ENCODE data around the gene ZNF425. TPM values are rescaled to one million over a fixed set of nuclear protein-coding genes. Genes with fewer than 3 reads are reported as not detected.

Gene ZNF425
- total and polyA plus RNA-seq, 9 of the 15 experiments (the other 6 are each of a cell fraction or from before 2014, with no cell fraction given), result 0.03 to 0.89 (median 0.54) TPM

DNA sequence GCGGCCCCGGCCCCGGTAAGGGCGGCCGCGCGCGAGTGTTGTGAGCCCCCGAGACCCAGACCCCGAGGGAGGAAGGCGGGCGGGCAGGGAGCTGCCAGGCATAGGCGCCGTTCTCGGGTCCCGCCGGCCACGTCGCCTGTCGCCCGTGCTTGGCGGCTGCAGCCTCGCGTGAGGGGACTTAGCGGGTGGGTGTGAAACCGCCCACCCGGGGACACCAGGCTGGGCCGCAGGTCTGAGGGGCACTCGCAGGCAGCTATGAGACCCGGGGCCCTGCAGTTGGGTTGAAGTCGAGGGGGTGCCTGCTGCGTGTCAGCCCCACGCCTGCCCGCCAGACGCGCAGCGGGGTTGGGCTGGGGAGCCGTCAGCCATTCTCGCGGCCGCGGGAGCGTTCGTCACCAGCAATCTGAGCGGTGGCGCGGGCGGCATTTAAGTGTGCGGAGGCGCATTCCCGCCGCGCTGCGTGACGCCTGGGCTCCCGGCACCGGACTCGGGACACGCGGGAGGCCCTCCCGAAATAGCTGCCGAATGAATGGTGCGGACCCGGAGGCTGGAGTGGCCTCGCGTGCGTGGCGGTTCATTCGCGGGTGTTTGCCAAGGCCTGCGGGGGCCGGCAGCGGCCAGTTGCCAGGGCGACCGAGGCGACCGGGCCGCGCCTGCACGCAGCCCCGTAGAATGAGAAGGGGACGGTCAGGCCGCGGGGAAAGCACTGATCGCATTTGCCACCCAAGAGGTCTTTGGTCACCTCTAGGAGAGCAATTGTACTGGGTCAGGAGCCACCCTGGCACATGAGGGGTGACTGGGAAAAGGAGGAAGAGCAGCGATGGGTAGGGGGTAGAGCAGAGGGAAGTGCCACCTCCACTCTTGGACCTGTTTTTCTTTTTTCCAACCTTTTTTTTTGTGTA lies 21.9 kb upstream of the ZNF425 start (continued):
- TF ChIP-seq, protein P1, sequence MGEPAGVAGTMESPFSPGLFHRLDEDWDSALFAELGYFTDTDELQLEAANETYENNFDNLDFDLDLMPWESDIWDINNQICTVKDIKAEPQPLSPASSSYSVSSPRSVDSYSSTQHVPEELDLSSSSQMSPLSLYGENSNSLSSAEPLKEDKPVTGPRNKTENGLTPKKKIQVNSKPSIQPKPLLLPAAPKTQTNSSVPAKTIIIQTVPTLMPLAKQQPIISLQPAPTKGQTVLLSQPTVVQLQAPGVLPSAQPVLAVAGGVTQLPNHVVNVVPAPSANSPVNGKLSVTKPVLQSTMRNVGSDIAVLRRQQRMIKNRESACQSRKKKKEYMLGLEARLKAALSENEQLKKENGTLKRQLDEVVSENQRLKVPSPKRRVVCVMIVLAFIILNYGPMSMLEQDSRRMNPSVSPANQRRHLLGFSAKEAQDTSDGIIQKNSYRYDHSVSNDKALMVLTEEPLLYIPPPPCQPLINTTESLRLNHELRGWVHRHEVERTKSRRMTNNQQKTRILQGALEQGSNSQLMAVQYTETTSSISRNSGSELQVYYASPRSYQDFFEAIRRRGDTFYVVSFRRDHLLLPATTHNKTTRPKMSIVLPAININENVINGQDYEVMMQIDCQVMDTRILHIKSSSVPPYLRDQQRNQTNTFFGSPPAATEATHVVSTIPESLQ (CRISPR knock-in tag; IDR thresholded peaks at IDR 0.05), result no peak
- TF ChIP-seq ZNF121 (CRISPR knock-in tag; conservative IDR thresholded peaks at IDR 0.05) (0 out of 2 replicates have a peak, but pooled peaks have one; percentile 10), SNRNP70 (optimal IDR thresholded peaks at IDR 0.05; ENCODE audit: low read depth, low read length) (no peak), JUND (IDR thresholded peaks at IDR 0.05; ENCODE audit: borderline replicate concordance, low read depth, low read length) (no peak), JUND (tag; IDR thresholded peaks at IDR 0.05; ENCODE audit: borderline replicate concordance, low read depth, low read length) (no peak), ID3 (CRISPR knock-in tag; IDR thresholded peaks at IDR 0.05) (no peak), ID3 (tag; IDR thresholded peaks at IDR 0.05) (no peak), RNF2 (IDR thresholded peaks at IDR 0.05) (0 out of 2 replicates have a peak, but pooled peaks have one; percentile 4), ZNF143 (CRISPR knock-in tag; IDR thresholded peaks at IDR 0.05) (no peak), ESRRA (IDR thresholded peaks at IDR 0.05; ENCODE audit: borderline replicate concordance, low read depth) (no peak), GABPB2 (CRISPR knock-in tag; conservative IDR thresholded peaks at IDR 0.05) (no peak), ZNF668 (CRISPR knock-in tag; IDR thresholded peaks at IDR 0.05) (no peak), HCFC1 (IDR thresholded peaks at IDR 0.05; ENCODE audit: low read depth, low read length) (no peak), RFX7 (CRISPR knock-in tag; IDR thresholded peaks at IDR 0.05) (no peak), ZNF274 (IDR thresholded peaks at IDR 0.05; ENCODE audit: borderline replicate concordance, low read depth, low read length) (no peak; the same call in 1 of the 2 replicates), SRSF1 (IDR thresholded peaks at IDR 0.05; ENCODE audit: low read depth, low read length) (no peak), TAL1 (IDR thresholded peaks at IDR 0.05) (no peak)
- TF ChIP-seq, protein P2, sequence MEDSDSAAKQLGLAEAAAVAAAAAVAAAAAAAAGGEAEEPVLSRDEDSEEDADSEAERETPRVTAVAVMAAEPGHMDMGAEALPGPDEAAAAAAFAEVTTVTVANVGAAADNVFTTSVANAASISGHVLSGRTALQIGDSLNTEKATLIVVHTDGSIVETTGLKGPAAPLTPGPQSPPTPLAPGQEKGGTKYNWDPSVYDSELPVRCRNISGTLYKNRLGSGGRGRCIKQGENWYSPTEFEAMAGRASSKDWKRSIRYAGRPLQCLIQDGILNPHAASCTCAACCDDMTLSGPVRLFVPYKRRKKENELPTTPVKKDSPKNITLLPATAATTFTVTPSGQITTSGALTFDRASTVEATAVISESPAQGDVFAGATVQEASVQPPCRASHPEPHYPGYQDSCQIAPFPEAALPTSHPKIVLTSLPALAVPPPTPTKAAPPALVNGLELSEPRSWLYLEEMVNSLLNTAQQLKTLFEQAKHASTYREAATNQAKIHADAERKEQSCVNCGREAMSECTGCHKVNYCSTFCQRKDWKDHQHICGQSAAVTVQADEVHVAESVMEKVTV (CRISPR knock-in tag; IDR thresholded peaks at IDR 0.05), result no peak
- TF ChIP-seq, protein P3, sequence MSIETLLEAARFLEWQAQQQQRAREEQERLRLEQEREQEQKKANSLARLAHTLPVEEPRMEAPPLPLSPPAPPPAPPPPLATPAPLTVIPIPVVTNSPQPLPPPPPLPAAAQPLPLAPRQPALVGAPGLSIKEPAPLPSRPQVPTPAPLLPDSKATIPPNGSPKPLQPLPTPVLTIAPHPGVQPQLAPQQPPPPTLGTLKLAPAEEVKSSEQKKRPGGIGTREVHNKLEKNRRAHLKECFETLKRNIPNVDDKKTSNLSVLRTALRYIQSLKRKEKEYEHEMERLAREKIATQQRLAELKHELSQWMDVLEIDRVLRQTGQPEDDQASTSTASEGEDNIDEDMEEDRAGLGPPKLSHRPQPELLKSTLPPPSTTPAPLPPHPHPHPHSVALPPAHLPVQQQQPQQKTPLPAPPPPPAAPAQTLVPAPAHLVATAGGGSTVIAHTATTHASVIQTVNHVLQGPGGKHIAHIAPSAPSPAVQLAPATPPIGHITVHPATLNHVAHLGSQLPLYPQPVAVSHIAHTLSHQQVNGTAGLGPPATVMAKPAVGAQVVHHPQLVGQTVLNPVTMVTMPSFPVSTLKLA (conservative IDR thresholded peaks at IDR 0.05), result peak; percentile 62 to 80; a peak in 3 of 4 replicates
- TF ChIP-seq, protein P4, sequence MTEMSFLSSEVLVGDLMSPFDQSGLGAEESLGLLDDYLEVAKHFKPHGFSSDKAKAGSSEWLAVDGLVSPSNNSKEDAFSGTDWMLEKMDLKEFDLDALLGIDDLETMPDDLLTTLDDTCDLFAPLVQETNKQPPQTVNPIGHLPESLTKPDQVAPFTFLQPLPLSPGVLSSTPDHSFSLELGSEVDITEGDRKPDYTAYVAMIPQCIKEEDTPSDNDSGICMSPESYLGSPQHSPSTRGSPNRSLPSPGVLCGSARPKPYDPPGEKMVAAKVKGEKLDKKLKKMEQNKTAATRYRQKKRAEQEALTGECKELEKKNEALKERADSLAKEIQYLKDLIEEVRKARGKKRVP (CRISPR knock-in tag; IDR thresholded peaks at IDR 0.05), result no peak

Data from K562 (cell line).